GM12878 (cell line): Measurements from ENCODE around the gene CIRBP. TPM values are rescaled to one million over a fixed set of nuclear protein-coding genes. Genes with fewer than 3 reads are reported as not detected.

Experiments
- CBX3 ChIP-seq: fragments of 200-600 bp; sonication (generic); IDR thresholded peaks from 2 replicates; pipeline ENCODE4 v1.6.1; 2016; ENCODE audit warnings: low read depth, borderline replicate concordance
- EZH2 ChIP-seq: IDR thresholded peaks from 2 replicates; pipeline ENCODE4 v1.6.1; 2012; ENCODE audit warnings: low read depth, mild to moderate bottlenecking, control low read depth, inconsistent platforms, low read length, borderline replicate concordance; ENCODE audit not compliant: control insufficient read depth
- FOXM1 ChIP-seq: IDR thresholded peaks from 2 replicates; pipeline ENCODE4 v1.6.1; 2012; ENCODE audit warnings: low read depth, mild to moderate bottlenecking, inconsistent platforms, low read length, moderate library complexity
- IRF4 ChIP-seq: IDR thresholded peaks from 2 replicates; pipeline ENCODE4 v1.6.1; 2011; ENCODE audit warnings: low read depth, low read length
- LARP7 ChIP-seq: fragments of 450-650 bp; IDR thresholded peaks from 2 replicates; pipeline ENCODE4 v1.6.1; 2017; ENCODE audit warnings: mild to moderate bottlenecking
- POLR2AphosphoS5 ChIP-seq: IDR thresholded peaks from 2 replicates; pipeline ENCODE4 v1.6.1; 2011; ENCODE audit warnings: mild to moderate bottlenecking, low read length, inconsistent platforms
- SREBF1 ChIP-seq: IDR thresholded peaks from 2 replicates; pipeline ENCODE4 v1.6.1; 2012; ENCODE audit warnings: mild to moderate bottlenecking, low read length
- ZNF24 ChIP-seq: fragments of 450-650 bp; IDR thresholded peaks from 2 replicates; pipeline ENCODE4 v1.6.1; 2017; ENCODE audit warnings: antibody characterized with exemption, mild to moderate bottlenecking
- ZNF592 ChIP-seq: fragments of 450-650 bp; IDR thresholded peaks from 2 replicates; pipeline ENCODE4 v1.6.1; 2017; ENCODE audit warnings: mild to moderate bottlenecking, moderate library complexity
- polyA plus RNA-seq, 11 experiments: library from polyadenylated mRNA; depleted of rRNA in 4 of 11; unstranded in 6 of 11; stranded (reverse) in 5 of 11; fragments of >200 nt; fragmentation: Nextera tagmentation in 4 of 11; fragmentation: Illumina TruSeq in 1 of 11; extraction: Ambion mirVana in 4 of 11; extraction: Trizol in 1 of 11; gene quantifications; 1 replicate in 1 of 11; 2 replicates in 10 of 11; pipeline versions ENCODE4 v1.2.1 to v1.2.3, GENCODE V29; 2011 to 2016; ENCODE audit warnings: inconsistent platforms in 2 of 11, missing spikeins in 2 of 11, low read depth in 1 of 11
- total RNA-seq, 4 experiments: library from RNA; depleted of rRNA in 3 of 4; stranded (reverse); fragments of >200 nt in 3 of 4; fragmentation: Illumina TruSeq in 1 of 4; extraction: Trizol in 1 of 4; gene quantifications; 2 replicates each; pipeline versions ENCODE4 v1.2.1 to v1.2.3, GENCODE V29; 2013 to 2021

Gene CIRBP
- total and polyA plus RNA-seq, 10 of the 15 experiments (the other 5 are each of a cell fraction or from before 2014, with no cell fraction given), result 27.6 to 335 (median 229) TPM

- TF ChIP-seq ZNF592 (peak; percentile 86; the same call in 1 of the 2 replicates), SREBF1 (no peak), IRF4 (no peak), EZH2 (no peak), POLR2AphosphoS5 (no peak), FOXM1 (no peak), LARP7 (peak; percentile 99), CBX3 (no peak), ZNF24 (no peak; the same call in 1 of the 2 replicates)
Observed at GRCh38 chr19:1266916-1267476, 2.1 kb upstream of the CIRBP start (continued).
